ENCODE data around the gene CACNA1S. TPM values are rescaled to one million over a fixed set of nuclear protein-coding genes. Genes with fewer than 3 reads are reported as not detected.

The CACNA1S gene
- total and polyA plus RNA-seq, 2 of the 8 experiments (the other 6 are each of a cell fraction or from before 2014, with no cell fraction given), result 0.06 TPM; not detected in 1

- H3K27ac ChIP-seq (ENCODE audit: low read depth, low read length), result no peak overlapping the region
- no peak overlapping the region for H3K23ac ChIP-seq (ENCODE audit: insufficient read length)
- H3K4me1 ChIP-seq (replicated peaks in 1 of 4; ENCODE audit: control insufficient read depth in 3 of 4, insufficient read depth in 4 of 4, low read length in 3 of 4), result peaks cover 3 to 11% (median 9%) of the 10 kb centered on the region in 4 experiments
- H3K56ac ChIP-seq (replicated peaks; ENCODE audit: insufficient read length, low read depth, low read length), result no peak overlapping the region
- H3K4ac ChIP-seq (replicated peaks; ENCODE audit: insufficient read length, low read depth, low read length), result no peak overlapping the region
- no peak overlapping the region for H2BK120ac ChIP-seq (replicated peaks; ENCODE audit: low read depth, low read length)
- H2BK20ac ChIP-seq (ENCODE audit: low read length), result no peak overlapping the region
- H3K9ac ChIP-seq (replicated peaks in 1 of 4; ENCODE audit: extremely low read depth in 1 of 4, low read depth in 3 of 4, low read length in 3 of 4), result no peak overlapping the region
- FAIRE-seq, result no peak
- no peak overlapping the region for H4K8ac ChIP-seq (ENCODE audit: extremely low read depth, insufficient read depth, low read length)
- H2AFZ ChIP-seq (ENCODE audit: low read length), result no peak overlapping the region
- no peak overlapping the region for H2BK5ac ChIP-seq (ENCODE audit: low read depth, low read length)
- no peaks in the 10 kb centered on the region; a peak in 1 of 7 replicates for H3K27me3 ChIP-seq (replicated peaks in 1 of 4; ENCODE audit: control insufficient read depth in 3 of 4, extremely low read depth in 1 of 4, insufficient read depth in 3 of 4, low read length in 3 of 4)
- no peaks in the 10 kb centered on the region for H3K79me1 ChIP-seq (ENCODE audit: low read depth, low read length)
- ChIA-PET CTCF (ENCODE audit: partially characterized antibody) (interaction anchor here (1.0 to 4.9 kb wide), 7 partner anchors 10 to 103 kb away, joined by 3 to 19 read pairs (median 4); no protein-coding TSS in a partner anchor), POLR2A (ENCODE audit: partially characterized antibody) (interaction anchor here (1.2 to 4.3 kb wide), 3 partner anchors 9 to 23 kb away, joined by 3 to 13 read pairs (median 3); no protein-coding TSS in a partner anchor)
- H3K4me3 ChIP-seq (ENCODE audit: extremely low read depth in 1 of 4, insufficient read depth in 2 of 4, low read depth in 3 of 4, low read length in 4 of 4), result no peak overlapping the region
- no peaks in the 10 kb centered on the region for H3K36me3 ChIP-seq (ENCODE audit: control insufficient read depth in 2 of 4, insufficient read depth in 4 of 4, low read length in 3 of 4)
- no peak overlapping the region for H4K91ac ChIP-seq (replicated peaks; ENCODE audit: insufficient read length, low read length)
- H2AK5ac ChIP-seq (ENCODE audit: low read depth, low read length), result no peak overlapping the region; the same call in 1 of the 2 replicates
- no peaks in the 10 kb centered on the region for H3K79me2 ChIP-seq (ENCODE audit: control insufficient read depth in 1 of 2, insufficient read depth in 2 of 2, low read length in 2 of 2)
- TF ChIP-seq CHD1 (IDR thresholded peaks at IDR 0.05; ENCODE audit: low read depth, low read length), result no peak
- no peaks in the 10 kb centered on the region for H3K23me2 ChIP-seq (ENCODE audit: low read depth, low read length)
- H3K14ac ChIP-seq (ENCODE audit: insufficient read length), result no peak overlapping the region
- H2BK15ac ChIP-seq (ENCODE audit: low read length), result no peak overlapping the region
- WGBS, 2 experiments (ENCODE audit: extremely low coverage in 1 of 2, insufficient coverage in 1 of 2, insufficient read length in 1 of 2, insufficient replicate concordance in 2 of 2, low coverage in 1 of 2, low lambda C conversion rate in 2 of 2, missing lambda C conversion rate in 1 of 2), result 92% methylated on average over 13 of the region's 13 CpGs; no CpG with 5 or more reads in 1 of the 2 experiments
- no peak overlapping the region for H3K18ac ChIP-seq (ENCODE audit: extremely low read depth, low read length)
- H4K5ac ChIP-seq (ENCODE audit: insufficient read length, low read depth, low read length), result no peak overlapping the region
- H3K9me3 ChIP-seq (ENCODE audit: insufficient read depth in 2 of 2, low read depth in 1 of 2, low read length in 1 of 2), result no peaks in the 10 kb centered on the region
- no peaks in the 10 kb centered on the region for H4K20me1 ChIP-seq (replicated peaks in 1 of 2; ENCODE audit: control insufficient read depth in 1 of 2, insufficient read depth in 2 of 2, low read length in 2 of 2)
- no peak for DNase-seq (ENCODE audit: low read depth in 1 of 2, low spot score in 2 of 2)
- no peak overlapping the region for H3K4me2 ChIP-seq (ENCODE audit: insufficient read depth in 1 of 2, low read depth in 2 of 2, low read length in 2 of 2)
- no peak overlapping the region for H2BK12ac ChIP-seq (ENCODE audit: low read depth, low read length)
Measured at GRCh38 chr1:201128962-201129361, 16.7 kb upstream of the CACNA1S start.

Data from H1 (cell line).